Measurements from ENCODE around the gene TMEM175.

Gene TMEM175

GRCh38 chr4:1002131-1002630, 69.9 kb downstream of the TMEM175 start:
- Histone ChIP-seq H3K4me1 (ENCODE audit: control insufficient read depth, low read length) (peaks cover 35% of the 10 kb centered on the region), H3K4me2 (ENCODE audit: low read length) (no peak overlapping the region), H3K36me3 (ENCODE audit: control insufficient read depth, low read length) (no peaks in the 10 kb centered on the region), H3F3A (ENCODE audit: control insufficient read depth, insufficient read depth) (no peaks in the 10 kb centered on the region), H3K27ac (ENCODE audit: low read depth, low read length) (no peak overlapping the region), H3K4me3 (ENCODE audit: low read length) (no peak overlapping the region), H3K79me2 (ENCODE audit: control insufficient read depth, low read length) (no peaks in the 10 kb centered on the region), H3K9me3 (ENCODE audit: control insufficient read depth, insufficient read depth, low read length) (no peaks in the 10 kb centered on the region), H3K9me2 (replicated peaks; ENCODE audit: control insufficient read depth, low read length) (no peaks in the 10 kb centered on the region), H4K20me1 (ENCODE audit: control insufficient read depth, insufficient read depth, low read depth, low read length) (no peaks in the 10 kb centered on the region), H3K27me3 (ENCODE audit: control insufficient read depth, low read length) (peaks cover 23% of the 10 kb centered on the region)
- TF ChIP-seq EZH2phosphoT487 (IDR thresholded peaks at IDR 0.05; ENCODE audit: borderline replicate concordance, low read length) (no peak), CTCF (IDR thresholded peaks at IDR 0.05; ENCODE audit: low read depth, low read length, poor library complexity, severe bottlenecking) (no peak)

- no peak overlapping the region for H3K4me3 ChIP-seq (ENCODE audit: low read length)
- no peaks in the 10 kb centered on the region for H3K79me2 ChIP-seq (ENCODE audit: control insufficient read depth, low read length)
- H3K9me2 ChIP-seq (replicated peaks; ENCODE audit: control insufficient read depth, low read length) = no peaks in the 10 kb centered on the region
- H4K20me1 ChIP-seq (ENCODE audit: control insufficient read depth, insufficient read depth, low read depth, low read length) = no peaks in the 10 kb centered on the region
- no peak overlapping the region for H3K4me2 ChIP-seq (ENCODE audit: low read length)
- peaks cover 24% of the 10 kb centered on the region for H3K27me3 ChIP-seq (ENCODE audit: control insufficient read depth, low read length)
- H3K4me1 ChIP-seq (ENCODE audit: control insufficient read depth, low read length) = peaks cover 34% of the 10 kb centered on the region
- H3F3A ChIP-seq (ENCODE audit: control insufficient read depth, insufficient read depth) = no peaks in the 10 kb centered on the region
- no peaks in the 10 kb centered on the region for H3K36me3 ChIP-seq (ENCODE audit: control insufficient read depth, low read length)
- no peak overlapping the region for H3K27ac ChIP-seq (ENCODE audit: low read depth, low read length)
- no peak for TF ChIP-seq CTCF (IDR thresholded peaks at IDR 0.05; ENCODE audit: low read depth, low read length, poor library complexity, severe bottlenecking)
- no peak for TF ChIP-seq EZH2phosphoT487 (IDR thresholded peaks at IDR 0.05; ENCODE audit: borderline replicate concordance, low read length)
- H3K9me3 ChIP-seq (ENCODE audit: control insufficient read depth, insufficient read depth, low read length) = no peaks in the 10 kb centered on the region
These were observed 70.5 kb downstream of the TMEM175 start for GRCh38 chr4:1002631-1003251.

DNA sequence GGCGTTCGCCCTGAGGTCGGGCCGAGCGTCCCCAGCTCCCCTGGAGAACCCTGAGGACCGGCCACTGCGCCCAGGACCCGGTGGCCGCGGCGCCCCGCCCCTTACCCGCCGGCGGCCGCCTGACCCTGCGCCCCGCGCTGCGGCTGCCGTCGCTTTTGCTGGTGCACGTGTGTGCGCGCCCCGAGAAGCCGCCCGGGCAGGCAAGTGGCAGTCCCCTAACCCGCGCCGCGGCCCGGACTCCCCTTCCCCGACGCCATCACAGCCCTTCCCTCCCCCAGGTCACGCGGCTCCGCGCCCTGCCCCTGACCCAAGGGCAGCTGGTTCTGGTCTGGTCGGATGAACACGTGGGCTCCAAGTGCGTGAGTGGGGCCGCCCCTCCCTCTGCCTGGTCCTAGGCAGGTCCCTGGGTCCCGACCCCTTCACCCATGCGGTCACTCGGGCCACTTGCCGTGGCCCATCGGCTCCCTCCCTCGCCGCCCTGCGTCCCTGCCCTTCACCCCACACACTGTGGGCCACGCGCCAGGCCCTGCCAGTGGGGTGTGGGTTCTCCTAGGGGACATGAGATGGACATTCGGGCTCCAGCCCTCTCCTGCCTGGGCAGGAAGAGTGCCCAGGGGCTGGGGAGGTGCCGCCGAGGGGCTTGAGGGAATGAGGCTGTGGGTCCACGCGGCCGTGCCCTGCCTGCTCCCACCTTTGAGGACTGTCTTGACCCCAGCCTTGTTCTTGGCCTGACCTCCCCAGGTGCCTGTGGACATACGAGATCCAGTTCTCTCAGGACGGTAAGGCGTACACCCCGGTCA, 71.2 kb downstream of the TMEM175 start:
- no peak for TF ChIP-seq CTCF (IDR thresholded peaks at IDR 0.05; ENCODE audit: low read depth, low read length, poor library complexity, severe bottlenecking)
- no peak for TF ChIP-seq EZH2phosphoT487 (IDR thresholded peaks at IDR 0.05; ENCODE audit: borderline replicate concordance, low read length)
- no peak overlapping the region for H3K4me3 ChIP-seq (ENCODE audit: low read length)
- no peaks in the 10 kb centered on the region for H3K79me2 ChIP-seq (ENCODE audit: control insufficient read depth, low read length)
- no peaks in the 10 kb centered on the region for H3K9me2 ChIP-seq (replicated peaks; ENCODE audit: control insufficient read depth, low read length)
- peaks cover 24% of the 10 kb centered on the region for H3K27me3 ChIP-seq (ENCODE audit: control insufficient read depth, low read length)
- H3K36me3 ChIP-seq (ENCODE audit: control insufficient read depth, low read length) = no peaks in the 10 kb centered on the region
- no peaks in the 10 kb centered on the region for H4K20me1 ChIP-seq (ENCODE audit: control insufficient read depth, insufficient read depth, low read depth, low read length)
- H3K4me2 ChIP-seq (ENCODE audit: low read length) = no peak overlapping the region
- H3F3A ChIP-seq (ENCODE audit: control insufficient read depth, insufficient read depth) = no peaks in the 10 kb centered on the region
- no peaks in the 10 kb centered on the region for H3K9me3 ChIP-seq (ENCODE audit: control insufficient read depth, insufficient read depth, low read length)
- peaks cover 27% of the 10 kb centered on the region for H3K4me1 ChIP-seq (ENCODE audit: control insufficient read depth, low read length)
- H3K27ac ChIP-seq (ENCODE audit: low read depth, low read length) = no peak overlapping the region
